ENCODE results near the gene DNAJB8. TPM values are rescaled to one million over a fixed set of nuclear protein-coding genes. Genes with fewer than 3 reads are reported as not detected.

The DNAJB8 gene
- total and polyA plus RNA-seq, 2 experiments from 2014 or later: not detected

- H3K27ac ChIP-seq: no peak overlapping the region
- 74% methylated on average over 13 of the region's 13 CpGs for WGBS (ENCODE audit: low lambda C conversion rate, missing lambda C conversion rate)
- peaks cover 34% of the 10 kb centered on the region for H3K27me3 ChIP-seq
Observed at GRCh38 chr3:128472449-128473179, 5.9 kb upstream of the DNAJB8 start.

GRCh38 chr3:128471720-128472119 lies 5.0 kb upstream of the DNAJB8 start:
- DNase-seq (ENCODE audit: low spot score): no peak
- Histone ChIP-seq H3K9me2 (replicated peaks; ENCODE audit: insufficient read depth) (no peaks in the 10 kb centered on the region), H3K4me1 (ENCODE audit: insufficient read depth) (no peaks in the 10 kb centered on the region), H2AFZ (no peak overlapping the region), H4K20me1 (ENCODE audit: insufficient read depth, poor library complexity, severe bottlenecking) (no peaks in the 10 kb centered on the region), H3K27me3 (peaks cover 35% of the 10 kb centered on the region), H3K36me3 (replicated peaks; ENCODE audit: insufficient read depth, low read depth) (no peaks in the 10 kb centered on the region), H3K4me3 (no peak overlapping the region), H3K4me2 (no peak overlapping the region), H3K79me2 (no peaks in the 10 kb centered on the region), H3K27ac (no peak overlapping the region), H3K9me3 (ENCODE audit: low read depth) (no peaks in the 10 kb centered on the region)
- 76% methylated on average over 3 of the region's 3 CpGs for WGBS (ENCODE audit: low lambda C conversion rate, missing lambda C conversion rate)
- TF ChIP-seq CTCF (IDR thresholded peaks at IDR 0.05; ENCODE audit: poor library complexity) (no peak), EZH2 (IDR thresholded peaks at IDR 0.05; ENCODE audit: borderline replicate concordance) (no peak), EZH2phosphoT487 (IDR thresholded peaks at IDR 0.05; ENCODE audit: low read depth, severe bottlenecking, unreplicated experiment) (no peak)

More at GRCh38 chr3:128472449-128473179, 5.9 kb upstream of the DNAJB8 start:
- Histone ChIP-seq H3K4me3 (no peak overlapping the region), H4K20me1 (ENCODE audit: insufficient read depth, poor library complexity, severe bottlenecking) (no peaks in the 10 kb centered on the region), H3K9me3 (ENCODE audit: low read depth) (no peaks in the 10 kb centered on the region), H3K4me2 (no peak overlapping the region), H3K9me2 (replicated peaks; ENCODE audit: insufficient read depth) (no peaks in the 10 kb centered on the region), H3K36me3 (replicated peaks; ENCODE audit: insufficient read depth, low read depth) (no peaks in the 10 kb centered on the region), H3K4me1 (ENCODE audit: insufficient read depth) (no peaks in the 10 kb centered on the region), H2AFZ (no peak overlapping the region), H3K79me2 (no peaks in the 10 kb centered on the region)
- TF ChIP-seq CTCF (IDR thresholded peaks at IDR 0.05; ENCODE audit: poor library complexity): no peak
- TF ChIP-seq EZH2phosphoT487 (IDR thresholded peaks at IDR 0.05; ENCODE audit: low read depth, severe bottlenecking, unreplicated experiment): no peak
- no peak for TF ChIP-seq EZH2 (IDR thresholded peaks at IDR 0.05; ENCODE audit: borderline replicate concordance)
- no peak for DNase-seq (ENCODE audit: low spot score)

- Histone ChIP-seq H3K4me3 (no peak overlapping the region), H3K36me3 (replicated peaks; ENCODE audit: insufficient read depth, low read depth) (no peaks in the 10 kb centered on the region), H4K20me1 (ENCODE audit: insufficient read depth, poor library complexity, severe bottlenecking) (no peaks in the 10 kb centered on the region), H2AFZ (no peak overlapping the region), H3K79me2 (no peaks in the 10 kb centered on the region), H3K4me1 (ENCODE audit: insufficient read depth) (no peaks in the 10 kb centered on the region), H3K4me2 (no peak overlapping the region), H3K9me3 (ENCODE audit: low read depth) (no peaks in the 10 kb centered on the region), H3K27ac (no peak overlapping the region), H3K27me3 (peaks cover 40% of the 10 kb centered on the region), H3K9me2 (replicated peaks; ENCODE audit: insufficient read depth) (no peaks in the 10 kb centered on the region)
- WGBS (ENCODE audit: low lambda C conversion rate, missing lambda C conversion rate): 74% methylated on average over 2 of the region's 2 CpGs
- TF ChIP-seq EZH2phosphoT487 (IDR thresholded peaks at IDR 0.05; ENCODE audit: low read depth, severe bottlenecking, unreplicated experiment): no peak
- TF ChIP-seq CTCF (IDR thresholded peaks at IDR 0.05; ENCODE audit: poor library complexity): no peak
- no peak for TF ChIP-seq EZH2 (IDR thresholded peaks at IDR 0.05; ENCODE audit: borderline replicate concordance)
- DNase-seq (ENCODE audit: low spot score): no peak
Observed at GRCh38 chr3:128471110-128471509, 4.4 kb upstream of the DNAJB8 start.

Data from hepatocyte (in vitro differentiated cells).